ENCODE measurements around the gene MS4A12.
"Not testable (repeated sequence)": the region's sequence is repeated elsewhere in the genome, so short reads cannot be mapped to it uniquely, and the experiment has no call there.

MS4A12 gene

GRCh38 chr11:60498853-60499252, 6.3 kb downstream of the MS4A12 start:
- no peak for TF ChIP-seq ZNF274 (IDR thresholded peaks at IDR 0.05; ENCODE audit: low read depth, low read length)
- no peak overlapping the region for H3K4me3 ChIP-seq (ENCODE audit: low read length)

GRCh38 chr11:60500276-60500910, 7.8 kb downstream of the MS4A12 start:
- no peak overlapping the region for H3K4me3 ChIP-seq (ENCODE audit: low read length)
- no peak for TF ChIP-seq ZNF274 (IDR thresholded peaks at IDR 0.05; ENCODE audit: low read depth, low read length)

- TF ChIP-seq ZNF274 (IDR thresholded peaks at IDR 0.05; ENCODE audit: low read depth, low read length) = no peak
- H3K4me3 ChIP-seq (ENCODE audit: low read length) = no peak overlapping the region
These were observed 9.7 kb downstream of the MS4A12 start for GRCh38 chr11:60502221-60502775.

GRCh38 chr11:60504219-60504905, 11.8 kb downstream of the MS4A12 start:
- no peak overlapping the region for H3K4me3 ChIP-seq (ENCODE audit: low read length)
- no peak for TF ChIP-seq ZNF274 (IDR thresholded peaks at IDR 0.05; ENCODE audit: low read depth, low read length)

- H3K4me3 ChIP-seq (ENCODE audit: low read length) = not testable (repeated sequence)
These were observed 17.0 kb downstream of the MS4A12 start for GRCh38 chr11:60509609-60510008.

- not testable (repeated sequence) for H3K4me3 ChIP-seq (ENCODE audit: low read length)
These were observed 17.6 kb downstream of the MS4A12 start for GRCh38 chr11:60510209-60510608.

- H3K4me3 ChIP-seq (ENCODE audit: low read length) = no peak overlapping the region
- no peak for TF ChIP-seq ZNF274 (IDR thresholded peaks at IDR 0.05; ENCODE audit: low read depth, low read length)
These were observed 18.8 kb downstream of the MS4A12 start for GRCh38 chr11:60511393-60511792.

- TF ChIP-seq ZNF274 (IDR thresholded peaks at IDR 0.05; ENCODE audit: low read depth, low read length) = no peak
- H3K4me3 ChIP-seq (ENCODE audit: low read length) = no peak overlapping the region
These were observed 20.2 kb downstream of the MS4A12 start for GRCh38 chr11:60512651-60513225.

- H3K4me3 ChIP-seq (ENCODE audit: low read length) = no peak overlapping the region
- TF ChIP-seq ZNF274 (IDR thresholded peaks at IDR 0.05; ENCODE audit: low read depth, low read length) = no peak
These were observed 21.2 kb downstream of the MS4A12 start for GRCh38 chr11:60513496-60514460.

GRCh38 chr11:60515144-60515855, 22.7 kb downstream of the MS4A12 start, which contains the start of gene MS4A13:
MS4A13 (plus strand) TSS chr11:60515392; CDS start chr11:60518084, 2,692 bp downstream.
- H3K4me3 ChIP-seq (ENCODE audit: low read length) = no peak within 1 kb of the TSS
- TF ChIP-seq ZNF274 (IDR thresholded peaks at IDR 0.05; ENCODE audit: low read depth, low read length) = no peak

GRCh38 chr11:60528465-60528864, 35.9 kb downstream of the MS4A12 start:
- TF ChIP-seq ZNF274 (IDR thresholded peaks at IDR 0.05; ENCODE audit: low read depth, low read length) = no peak
- H3K4me3 ChIP-seq (ENCODE audit: low read length) = no peak overlapping the region

GRCh38 chr11:60528934-60529333, 36.4 kb downstream of the MS4A12 start:
- no peak overlapping the region for H3K4me3 ChIP-seq (ENCODE audit: low read length)
- TF ChIP-seq ZNF274 (IDR thresholded peaks at IDR 0.05; ENCODE audit: low read depth, low read length) = no peak

- H3K4me3 ChIP-seq (ENCODE audit: low read length) = no peak overlapping the region
- no peak for TF ChIP-seq ZNF274 (IDR thresholded peaks at IDR 0.05; ENCODE audit: low read depth, low read length)
These were observed 38.0 kb downstream of the MS4A12 start for GRCh38 chr11:60530454-60531100.

- H3K4me3 ChIP-seq (ENCODE audit: low read length) = not testable (repeated sequence)
These were observed 39.8 kb downstream of the MS4A12 start for GRCh38 chr11:60532383-60532782.

GRCh38 chr11:60538627-60539026, 46.0 kb downstream of the MS4A12 start:
- H3K4me3 ChIP-seq (ENCODE audit: low read length) = not testable (repeated sequence)
